Measurements from ENCODE around the gene LRP10.

Gene LRP10

GRCh38 chr14:22926316-22926715 lies 54.8 kb downstream of the LRP10 start:
- DNase-seq: no peak

- DNase-seq: no peak
Observed at GRCh38 chr14:22928237-22929103, 56.9 kb downstream of the LRP10 start.

DNA sequence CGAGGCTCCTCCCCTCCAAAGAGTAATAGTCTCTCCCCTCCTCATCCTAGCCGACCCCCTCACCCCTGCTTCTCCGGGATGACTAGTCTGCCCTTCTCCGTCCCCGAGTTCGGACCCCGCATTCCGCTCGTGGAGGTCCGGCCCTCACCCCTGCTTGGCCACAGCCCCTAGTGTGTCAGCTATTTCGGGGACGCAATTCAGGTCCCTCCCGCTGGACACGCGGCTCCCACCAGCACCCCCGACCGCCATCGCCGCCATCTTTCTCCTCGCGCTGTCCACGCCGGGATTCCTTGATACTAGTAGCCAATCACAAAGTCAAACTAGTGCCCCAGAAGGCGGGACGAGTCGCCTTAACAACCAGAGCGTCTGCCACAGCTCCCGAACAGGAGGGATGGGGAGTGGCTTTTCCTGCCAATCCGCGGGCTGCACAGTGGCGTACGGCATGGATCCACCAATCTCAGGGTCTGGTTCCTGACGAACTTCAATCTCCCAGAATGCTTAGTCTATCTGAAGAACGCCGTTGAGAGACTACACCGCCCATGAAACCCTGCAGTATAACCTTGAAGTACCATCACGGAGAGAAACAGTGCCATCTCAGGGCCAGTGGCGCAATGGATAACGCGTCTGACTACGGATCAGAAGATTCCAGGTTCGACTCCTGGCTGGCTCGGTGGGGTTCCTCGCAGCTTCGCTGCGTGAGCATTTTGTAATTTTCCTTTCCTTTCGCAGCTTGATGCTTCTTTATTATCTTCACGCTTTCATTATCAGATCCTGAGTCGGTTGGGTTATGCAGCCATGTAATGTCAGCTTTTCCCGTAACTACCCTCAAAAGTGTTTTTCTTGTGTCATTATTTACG lies 57.8 kb downstream of the LRP10 start, which contains the start of gene PRMT5:
TSS of gene PRMT5 (minus strand) at position 273 of the 857 bp plus-strand sequence. CDS start at position 258, 15 bp downstream.
- DNase-seq: peak; percentile 45

DNA sequence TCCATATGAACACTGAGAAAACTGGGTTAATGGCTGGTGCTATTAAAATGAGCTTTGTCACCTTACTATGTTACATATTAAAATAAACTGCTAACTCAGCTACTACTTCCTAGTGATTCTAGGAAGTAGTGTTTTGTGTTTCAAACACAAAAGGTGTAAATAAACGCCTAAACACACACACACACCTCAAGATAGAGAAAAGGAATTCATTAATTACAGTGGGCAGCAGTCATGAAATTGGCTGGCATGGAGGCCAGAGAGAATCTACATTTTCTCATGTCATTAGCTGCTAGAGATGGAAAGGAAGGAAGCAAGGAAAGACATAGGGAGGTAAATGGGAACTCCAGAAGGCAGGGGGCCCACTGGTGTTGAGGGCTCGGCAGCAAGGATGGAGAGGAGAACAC lies 58.4 kb downstream of the LRP10 start:
- no peak for DNase-seq
